A204.1 (cell line): Measurements from ENCODE around the gene PLCG2.
"Not testable (repeated sequence)": the region's sequence is repeated elsewhere in the genome, so short reads cannot be mapped to it uniquely, and the experiment has no call there.

Source experiments
- FAIRE-seq: peaks from 2 replicates; lab custom pipeline; 2012; peaks lifted over from hg19 to GRCh38; lab: Jason Lieb, UNC

Gene PLCG2

GRCh38 chr16:81940781-81941560 lies 161.9 kb downstream of the PLCG2 start:
- peak; percentile 96 for FAIRE-seq

- no peak for FAIRE-seq
These were observed 163.0 kb downstream of the PLCG2 start for GRCh38 chr16:81942007-81942601.

- FAIRE-seq = no peak
These were observed 166.6 kb downstream of the PLCG2 start for GRCh38 chr16:81945665-81946064.

GRCh38 chr16:81946206-81946605 lies 167.1 kb downstream of the PLCG2 start:
- no peak for FAIRE-seq

GRCh38 chr16:81951564-81951963 lies 172.5 kb downstream of the PLCG2 start:
- no peak for FAIRE-seq

- FAIRE-seq = no peak
These were observed 177.3 kb downstream of the PLCG2 start for GRCh38 chr16:81956213-81956948.

GRCh38 chr16:81964808-81965207 lies 185.7 kb downstream of the PLCG2 start:
- FAIRE-seq = no peak

GRCh38 chr16:81967358-81967757 lies 188.3 kb downstream of the PLCG2 start:
- FAIRE-seq = no peak

GRCh38 chr16:81971853-81972252 lies 192.8 kb downstream of the PLCG2 start:
- no peak for FAIRE-seq

- no peak for FAIRE-seq
These were observed 194.6 kb downstream of the PLCG2 start for GRCh38 chr16:81973737-81974136.

GRCh38 chr16:81975637-81976036 lies 196.5 kb downstream of the PLCG2 start:
- FAIRE-seq = no peak

- FAIRE-seq = not testable (repeated sequence)
These were observed 198.3 kb downstream of the PLCG2 start for GRCh38 chr16:81977335-81977942.

GRCh38 chr16:81987121-81987520 lies 208.0 kb downstream of the PLCG2 start:
- no peak for FAIRE-seq

- no peak for FAIRE-seq
These were observed 208.6 kb downstream of the PLCG2 start for GRCh38 chr16:81987706-81988105.

- no peak for FAIRE-seq
These were observed 213.8 kb downstream of the PLCG2 start for GRCh38 chr16:81992859-81993258.

- FAIRE-seq = no peak
These were observed 215.4 kb downstream of the PLCG2 start for GRCh38 chr16:81994485-81994884.

- no peak for FAIRE-seq
These were observed 216.6 kb downstream of the PLCG2 start for GRCh38 chr16:81995651-81996050.

GRCh38 chr16:81996664-81997509 lies 217.8 kb downstream of the PLCG2 start:
- FAIRE-seq = peak; percentile 83

- no peak for FAIRE-seq
These were observed 218.6 kb downstream of the PLCG2 start for GRCh38 chr16:81997738-81998137.

GRCh38 chr16:82002831-82003230 lies 223.7 kb downstream of the PLCG2 start:
- no peak for FAIRE-seq

GRCh38 chr16:82004601-82005000 lies 225.5 kb downstream of the PLCG2 start:
- no peak for FAIRE-seq
